Neural cell (in vitro differentiated cells): Measurements from ENCODE around the gene GALNT10.

ENCODE experiments used
- EP300 ChIP-seq: fragments of 450-650 bp; conservative IDR thresholded peaks from 2 replicates; pipeline ENCODE4 v1.6.1; 2014; ENCODE audit warnings: antibody characterized with exemption, mild to moderate bottlenecking, moderate library complexity; ENCODE audit not compliant: poor library complexity, severe bottlenecking
- EZH2 ChIP-seq: fragments of 200-600, 300-800 bp; shearing (Covaris generic), sonication (generic); IDR thresholded peaks from 2 replicates; pipeline ENCODE4 v1.6.1; 2014; ENCODE audit warnings: antibody characterized with exemption, low read length, borderline replicate concordance, mild to moderate bottlenecking; ENCODE audit not compliant: insufficient read depth, poor library complexity, severe bottlenecking
- POLR2AphosphoS5 ChIP-seq: IDR thresholded peaks from 2 replicates; pipeline ENCODE4 v1.6.1; 2012
- TAF1 ChIP-seq: IDR thresholded peaks from 2 replicates; pipeline ENCODE4 v1.6.1; 2012; ENCODE audit warnings: low read depth
- TF ChIP-seq, protein P1 (sequence below): fragments of 450-650 bp; IDR thresholded peaks from 2 replicates; pipeline ENCODE4 v1.5.1; 2014; ENCODE audit warnings: antibody characterized with exemption, mild to moderate bottlenecking, moderate library complexity; ENCODE audit not compliant: poor library complexity, severe bottlenecking

DNA sequence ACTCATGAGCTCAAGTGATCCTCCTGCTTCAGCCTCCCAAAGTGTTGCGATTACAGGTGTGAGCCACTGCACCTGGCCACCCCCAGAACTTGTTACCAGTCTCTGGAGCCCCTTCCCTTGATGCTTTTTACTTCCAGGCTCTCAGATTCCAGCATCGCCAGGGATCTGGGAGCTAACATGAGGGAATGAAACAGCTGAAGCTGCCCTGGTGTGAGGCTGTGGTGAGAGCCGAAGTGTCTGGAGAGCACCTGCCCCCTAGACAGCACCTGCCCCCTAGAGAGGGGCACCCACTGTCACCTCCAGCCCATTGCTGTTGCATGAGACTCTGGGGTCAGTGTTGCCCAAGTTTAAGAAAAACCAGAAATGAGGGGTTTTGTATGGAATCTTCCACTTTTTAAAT is 131.0 kb downstream of the GALNT10 start:
- TF ChIP-seq TAF1: no peak
- TF ChIP-seq POLR2AphosphoS5: no peak
- TF ChIP-seq, protein P1, sequence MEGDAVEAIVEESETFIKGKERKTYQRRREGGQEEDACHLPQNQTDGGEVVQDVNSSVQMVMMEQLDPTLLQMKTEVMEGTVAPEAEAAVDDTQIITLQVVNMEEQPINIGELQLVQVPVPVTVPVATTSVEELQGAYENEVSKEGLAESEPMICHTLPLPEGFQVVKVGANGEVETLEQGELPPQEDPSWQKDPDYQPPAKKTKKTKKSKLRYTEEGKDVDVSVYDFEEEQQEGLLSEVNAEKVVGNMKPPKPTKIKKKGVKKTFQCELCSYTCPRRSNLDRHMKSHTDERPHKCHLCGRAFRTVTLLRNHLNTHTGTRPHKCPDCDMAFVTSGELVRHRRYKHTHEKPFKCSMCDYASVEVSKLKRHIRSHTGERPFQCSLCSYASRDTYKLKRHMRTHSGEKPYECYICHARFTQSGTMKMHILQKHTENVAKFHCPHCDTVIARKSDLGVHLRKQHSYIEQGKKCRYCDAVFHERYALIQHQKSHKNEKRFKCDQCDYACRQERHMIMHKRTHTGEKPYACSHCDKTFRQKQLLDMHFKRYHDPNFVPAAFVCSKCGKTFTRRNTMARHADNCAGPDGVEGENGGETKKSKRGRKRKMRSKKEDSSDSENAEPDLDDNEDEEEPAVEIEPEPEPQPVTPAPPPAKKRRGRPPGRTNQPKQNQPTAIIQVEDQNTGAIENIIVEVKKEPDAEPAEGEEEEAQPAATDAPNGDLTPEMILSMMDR: no peak
- TF ChIP-seq EZH2: no peak
- no peak for TF ChIP-seq EP300
